Left colon (tissue), 2 donors: ENCODE measurements around the gene IGFN1. TPM values are rescaled to one million over a fixed set of nuclear protein-coding genes. Genes with fewer than 3 reads are reported as not detected.

Source experiments
- ATAC-seq: fragments of 200-7000 bp; cut with Tn5 transposase; one replicate; pipeline ENCODE4 v1.9.1; 2020; ENCODE audit warnings: mild to moderate bottlenecking, moderate library complexity
- DNase-seq, 2 donors: peaks; one replicate each; pipeline ENCODE4 v3.0.0-alpha.2; 2020
- intact Hi-C, 2 donors: fragments of 100-400 bp; cut with DNase I in 1 of 2; cut with micrococcal nuclease in 1 of 2; formaldehyde crosslinking; loops; one replicate each; pipeline versions ENCODE4 v1.11.2 to v1.14.0; 2022; cut with DNase I, micrococcal nuclease
- total RNA-seq, 2 donors: library from RNA; stranded (reverse); fragmentation: NEBNext Ultra II Directional; extraction: Animal tissue kit (Norgen Biotek cat#: 25700); gene quantifications; one replicate each; pipeline ENCODE4 v1.2.1, GENCODE V29; 2021
- donor health status: DM: no; HTN: no; CAD: no.
- donor health status: DM: yes; HTN: yes; CAD: no.

The IGFN1 gene
- total RNA-seq, 2 donors from 2014 or later, result 0.39 TPM; not detected in 1

GRCh38 chr1:201180901-201181300, 9.7 kb upstream of the IGFN1 start:
- ATAC-seq (no peak), DNase-seq (no peak)
- intact Hi-C loops, result no loop called here

- DNase-seq (no peak), ATAC-seq (no peak)
- intact Hi-C loops, result no loop called here
Measured at GRCh38 chr1:201181323-201181722, 9.3 kb upstream of the IGFN1 start.

- intact Hi-C loops, result no loop called here
- ATAC-seq, result no peak
- no peak for DNase-seq
Measured at GRCh38 chr1:201181726-201182125, 8.9 kb upstream of the IGFN1 start.

GRCh38 chr1:201183209-201183608, 7.4 kb upstream of the IGFN1 start:
- intact Hi-C loops, result no loop called here
- DNase-seq, result no peak
- peak; percentile 76 for ATAC-seq

- no peak for ATAC-seq
- intact Hi-C loops, result no loop called here
- no peak for DNase-seq
Measured at GRCh38 chr1:201183753-201184152, 6.9 kb upstream of the IGFN1 start.

- DNase-seq (peak in 1 of 2 donors; percentile 18), ATAC-seq (peak; percentile 80)
- intact Hi-C loops, result no loop called here
Measured at GRCh38 chr1:201184307-201185122, 6.1 kb upstream of the IGFN1 start.

GRCh38 chr1:201185123-201185453, 5.5 kb upstream of the IGFN1 start:
- DNase-seq, result no peak
- intact Hi-C loops, result no loop called here
- no peak for ATAC-seq

GRCh38 chr1:201185527-201186128, 5.0 kb upstream of the IGFN1 start:
- no peak for DNase-seq
- no peak for ATAC-seq
- intact Hi-C loops, result no loop called here

- intact Hi-C loops, result no loop called here
- no peak for ATAC-seq
- no peak for DNase-seq
Measured at GRCh38 chr1:201186192-201186591, 4.4 kb upstream of the IGFN1 start.

- ATAC-seq (no peak), DNase-seq (no peak)
- intact Hi-C loops, result no loop called here
Measured at GRCh38 chr1:201189085-201189484, 1.5 kb upstream of the IGFN1 start.

GRCh38 chr1:201190005-201190404, 619 bp upstream of the IGFN1 start:
- intact Hi-C loops, result no loop called here
- ATAC-seq (no peak), DNase-seq (no peak)

GRCh38 chr1:201191653-201192260, 1.1 kb downstream of the IGFN1 start:
- no peak for DNase-seq
- no peak for ATAC-seq
- intact Hi-C loops, result no loop called here

- intact Hi-C loops, result no loop called here
- no peak for ATAC-seq
- DNase-seq, result no peak
Measured at GRCh38 chr1:201192261-201192788, 1.7 kb downstream of the IGFN1 start.

GRCh38 chr1:201194046-201194445, 3.4 kb downstream of the IGFN1 start:
- ATAC-seq, result no peak

GRCh38 chr1:201198598-201198997, 8.0 kb downstream of the IGFN1 start:
- no peak for DNase-seq
- ATAC-seq, result no peak
- intact Hi-C loops, result no loop called here

More at GRCh38 chr1:201194046-201194445, 3.4 kb downstream of the IGFN1 start:
- intact Hi-C loops, result no loop called here
- no peak for DNase-seq

- intact Hi-C loops, result no loop called here
- no peak for ATAC-seq
- DNase-seq, result no peak
Measured at GRCh38 chr1:201205036-201205435, 14.4 kb downstream of the IGFN1 start.

GRCh38 chr1:201206176-201206575, 15.6 kb downstream of the IGFN1 start:
- intact Hi-C loops, result no loop called here
- no peak for DNase-seq
- ATAC-seq, result no peak

- ATAC-seq, result no peak
- intact Hi-C loops, result no loop called here
- DNase-seq, result no peak
Measured at GRCh38 chr1:201207046-201207445, 16.4 kb downstream of the IGFN1 start.

GRCh38 chr1:201208236-201208635, 17.6 kb downstream of the IGFN1 start:
- ATAC-seq (no peak), DNase-seq (no peak)
- intact Hi-C loops, result no loop called here

GRCh38 chr1:201212056-201212455, 21.4 kb downstream of the IGFN1 start:
- intact Hi-C loops, result no loop called here
- DNase-seq (no peak), ATAC-seq (no peak)
